Cardiac fibroblast (primary cell): ENCODE results near the gene AADACL4.

Source experiments
- DNase-seq, 2 donors: peaks; one replicate each; pipeline versions ENCODE4 v3.0.0 to v3.0.0-alpha.2; 2010; ENCODE audit warnings: low read depth in 2 of 2
- H3K4me3 ChIP-seq, 2 donors: replicated peaks in 1 of 2; 1 replicate in 1 of 2; 2 replicates in 1 of 2; pipeline ENCODE4 v1.5.1; 2011; ENCODE audit warnings: low read depth in 2 of 2, low read length in 2 of 2, mild to moderate bottlenecking in 2 of 2, moderate library complexity in 1 of 2
- CTCF ChIP-seq: IDR thresholded peaks from one replicate; pipeline ENCODE4 v1.5.1; 2011; ENCODE audit warnings: low read depth, mild to moderate bottlenecking, low read length, inconsistent platforms

The AADACL4 gene

DNA sequence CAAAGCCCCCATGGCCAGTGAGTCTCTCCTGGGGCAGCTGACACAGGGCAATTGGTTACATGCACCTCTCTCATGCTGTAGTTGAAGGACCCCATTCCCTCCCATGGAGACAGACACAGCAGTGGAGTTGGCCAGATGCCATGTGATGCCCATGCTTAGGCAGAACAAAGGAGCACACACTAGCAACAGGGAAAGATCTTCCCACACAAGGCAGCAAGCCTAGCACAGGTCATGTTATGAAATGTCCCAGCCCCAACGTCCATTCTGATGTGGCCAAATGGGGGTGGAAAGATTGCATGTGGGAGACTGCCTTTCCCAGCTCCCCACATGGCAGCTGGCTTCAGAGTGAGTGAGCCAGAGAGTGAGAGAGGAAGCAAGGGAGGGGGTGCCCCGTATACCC, 34.5 kb downstream of the AADACL4 start:
- DNase-seq = no peak
- H3K4me3 ChIP-seq = no peak overlapping the region
- TF ChIP-seq CTCF = no peak

DNA sequence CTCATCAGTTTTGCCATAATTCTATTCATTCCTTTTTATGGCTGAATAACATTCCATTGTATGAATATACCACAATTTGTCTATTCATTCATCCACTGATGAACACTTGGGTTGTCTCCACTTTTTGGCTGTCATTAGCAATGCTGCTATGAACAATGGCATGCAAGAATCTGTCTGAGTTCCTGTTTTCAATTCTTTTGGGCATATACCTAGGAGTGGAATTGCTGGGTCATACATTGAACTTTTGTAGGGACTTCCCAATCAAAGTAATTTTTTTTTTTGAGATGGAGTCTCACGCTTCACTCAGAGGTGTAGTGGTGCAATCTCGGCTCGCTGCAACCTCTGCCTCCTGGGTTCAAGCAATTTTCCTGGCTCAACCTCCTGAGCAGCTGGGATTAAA, 34.9 kb downstream of the AADACL4 start:
- DNase-seq = no peak
- TF ChIP-seq CTCF = no peak

GRCh38 chr1:12690156-12690555, 46.3 kb downstream of the AADACL4 start:
- no peak overlapping the region for H3K4me3 ChIP-seq
- no peak for DNase-seq
- TF ChIP-seq CTCF = no peak

More for the DNA sequence above, 34.9 kb downstream of the AADACL4 start:
- H3K4me3 ChIP-seq = no peak overlapping the region

DNA sequence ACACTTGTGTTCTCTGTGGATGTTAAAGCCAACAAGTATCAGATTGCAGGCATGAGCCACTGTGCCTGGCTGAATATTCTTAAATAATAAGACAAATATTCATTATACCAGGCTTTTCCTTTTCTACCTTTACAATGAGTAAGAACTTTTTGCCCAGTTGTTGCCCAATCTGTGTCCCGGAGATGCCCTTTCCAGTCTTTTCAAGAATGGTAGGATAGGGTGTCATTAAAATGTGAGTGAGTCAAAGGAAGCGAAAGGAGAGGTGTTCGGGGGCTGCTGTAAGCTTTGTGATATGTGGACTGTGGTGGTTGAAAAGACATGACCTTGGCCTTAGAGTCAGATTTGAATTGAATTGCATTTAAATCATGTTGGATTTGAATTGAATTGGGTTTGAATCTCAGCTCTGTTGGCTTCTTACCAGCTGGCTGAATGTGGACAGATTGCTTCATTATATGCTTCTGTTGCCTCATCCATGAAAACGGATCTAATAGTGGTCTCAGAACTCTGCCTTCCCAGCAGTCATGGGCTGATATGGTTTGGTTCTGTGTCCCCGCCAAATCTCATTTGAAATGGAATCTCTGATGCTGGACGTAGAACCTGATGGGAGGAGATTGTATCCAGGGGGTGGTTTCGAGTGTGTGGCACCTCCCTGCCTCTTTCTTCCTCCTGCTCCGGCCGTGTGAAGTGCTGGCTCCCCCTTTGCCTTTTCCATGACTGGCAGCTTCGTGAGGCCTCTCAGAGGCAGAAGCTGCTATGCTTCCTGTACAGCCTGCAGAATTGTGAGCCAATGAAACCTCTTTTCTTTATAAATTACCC, 49.3 kb downstream of the AADACL4 start:
- no peak for TF ChIP-seq CTCF
- peak; percentile 22 to 57 for DNase-seq
- H3K4me3 ChIP-seq = no peak overlapping the region

DNA sequence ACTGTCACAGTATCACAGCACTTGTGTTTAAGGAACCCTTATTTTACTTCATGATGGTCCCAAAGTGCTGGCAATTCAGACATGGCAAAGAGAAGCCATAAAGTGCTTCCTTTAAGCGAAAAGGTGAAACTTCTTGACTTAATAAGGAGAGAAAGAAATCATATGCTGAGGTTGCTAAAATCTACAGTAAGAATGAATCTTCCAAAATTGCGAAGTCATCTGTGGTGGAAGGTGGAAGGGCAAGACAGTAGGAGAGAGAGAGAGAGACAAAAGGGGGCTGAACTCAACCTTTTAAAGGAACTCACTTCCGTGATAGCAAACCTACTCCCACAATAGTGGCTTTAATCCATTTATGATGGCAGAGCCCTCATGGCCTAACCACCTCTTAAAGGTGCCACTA, 52.8 kb downstream of the AADACL4 start:
- no peak overlapping the region for H3K4me3 ChIP-seq
- TF ChIP-seq CTCF = no peak
- no peak for DNase-seq

DNA sequence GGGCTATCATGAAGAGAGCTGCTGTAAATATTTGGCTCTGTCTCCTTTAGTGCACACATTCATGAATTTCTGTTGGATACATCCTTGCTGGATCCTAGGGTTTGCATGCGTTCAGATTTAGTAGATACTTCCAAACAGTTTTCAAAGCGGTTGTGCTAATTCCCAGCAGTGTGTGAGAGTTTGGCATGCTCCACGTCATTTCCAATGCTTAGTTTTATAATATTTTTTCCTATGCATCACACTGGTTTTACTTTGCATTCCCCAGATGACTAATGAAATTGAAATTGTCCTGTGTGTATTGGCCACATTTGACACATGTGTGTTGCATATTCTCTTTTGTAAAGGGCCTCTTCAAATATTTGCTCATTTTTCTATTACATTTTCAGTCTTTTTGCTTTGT, 53.5 kb downstream of the AADACL4 start:
- TF ChIP-seq CTCF = no peak
- H3K4me3 ChIP-seq = no peak overlapping the region
- DNase-seq = peak in 1 of 2 donors; percentile 16
